HG02840 (cell line): ENCODE measurements around the gene TOE1.
"Not testable (repeated sequence)": the region's sequence is repeated elsewhere in the genome, so short reads cannot be mapped to it uniquely, and the experiment has no call there.

ENCODE experiments used
- ATAC-seq: cut with Tn5 transposase; IDR thresholded peaks from one replicate; pipeline ENCODE4 v1.9.1; 2021; ENCODE audit warnings: mild to moderate bottlenecking, moderate library complexity, moderate number of reproducible peaks; ENCODE audit not compliant: unreplicated experiment, low FRiP score

The TOE1 gene

DNA sequence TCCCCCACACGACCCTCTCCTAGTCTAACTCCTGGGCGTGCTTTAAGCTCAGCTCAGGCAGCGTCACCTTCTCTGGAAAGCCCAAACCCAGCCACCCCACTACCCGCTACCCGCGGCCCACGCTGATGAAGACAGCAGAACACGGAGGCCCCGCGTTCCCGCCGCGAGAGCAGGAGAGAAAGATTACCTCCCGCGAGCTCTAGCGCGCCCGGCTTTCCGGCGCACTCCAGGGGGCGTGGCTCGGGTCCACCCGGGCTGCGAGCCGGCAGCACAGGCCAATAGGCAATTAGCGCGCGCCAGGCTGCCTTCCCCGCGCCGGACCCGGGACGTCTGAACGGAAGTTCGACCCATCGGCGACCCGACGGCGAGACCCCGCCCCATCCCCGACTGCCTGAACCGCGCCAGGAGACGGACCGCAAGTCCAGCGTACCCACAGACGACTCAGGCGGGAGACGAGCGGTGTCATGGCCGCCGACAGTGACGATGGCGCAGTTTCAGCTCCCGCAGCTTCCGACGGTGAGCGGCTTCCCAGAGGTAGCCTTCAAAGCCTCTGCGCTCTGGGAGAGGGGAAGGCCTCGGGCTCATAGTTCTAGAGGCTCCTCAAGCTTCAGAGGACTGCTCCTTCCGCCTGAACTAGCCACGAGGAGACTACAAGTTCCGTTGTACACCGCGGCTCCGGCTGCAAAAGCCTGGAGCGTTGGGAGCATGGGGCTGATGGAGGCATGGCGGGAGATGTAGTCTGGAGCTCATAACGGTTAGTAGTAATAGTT is at the start of gene TOE1, which contains the start of gene MUTYH:
Gene TOE1, plus strand, starts transcription at position 382 of the 770 bp plus-strand sequence. Its CDS starts 83 bp downstream, at position 465.
Gene MUTYH, minus strand, starts transcription at position 652 of the 770 bp plus-strand sequence. CDS start 5,935 bp downstream, outside the sequence.
- peak; percentile 77 for ATAC-seq

DNA sequence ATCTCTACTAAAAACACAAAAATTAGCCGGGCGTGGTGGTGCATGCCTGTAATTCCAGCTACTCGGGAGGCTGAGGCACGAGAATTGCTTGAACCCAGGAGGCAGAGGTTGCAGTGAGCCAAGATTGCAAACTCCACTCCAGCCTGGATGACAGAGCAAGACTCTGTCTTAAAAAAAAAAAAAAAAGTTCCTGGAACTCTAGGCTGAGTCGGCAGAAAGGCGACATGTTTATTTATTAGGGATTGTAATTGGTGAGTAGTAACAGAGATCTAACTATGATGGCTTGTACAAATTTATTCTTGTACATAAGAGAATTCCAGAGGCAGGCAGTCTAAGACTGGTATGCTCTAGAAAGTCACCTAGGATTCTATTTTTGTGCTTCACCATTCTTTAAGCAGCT is 49.0 kb upstream of the TOE1 start:
- not testable (repeated sequence) for ATAC-seq

- ATAC-seq = no peak
Observed at GRCh38 chr1:45291716-45292115, 48.3 kb upstream of the TOE1 start.

- ATAC-seq = no peak
Observed at GRCh38 chr1:45297666-45298356, 42.2 kb upstream of the TOE1 start.

GRCh38 chr1:45299296-45299695 is 40.7 kb upstream of the TOE1 start:
- ATAC-seq = no peak

- no peak for ATAC-seq
Observed at GRCh38 chr1:45299981-45300668, 39.8 kb upstream of the TOE1 start.

GRCh38 chr1:45300669-45300997 is 39.3 kb upstream of the TOE1 start:
- no peak for ATAC-seq

DNA sequence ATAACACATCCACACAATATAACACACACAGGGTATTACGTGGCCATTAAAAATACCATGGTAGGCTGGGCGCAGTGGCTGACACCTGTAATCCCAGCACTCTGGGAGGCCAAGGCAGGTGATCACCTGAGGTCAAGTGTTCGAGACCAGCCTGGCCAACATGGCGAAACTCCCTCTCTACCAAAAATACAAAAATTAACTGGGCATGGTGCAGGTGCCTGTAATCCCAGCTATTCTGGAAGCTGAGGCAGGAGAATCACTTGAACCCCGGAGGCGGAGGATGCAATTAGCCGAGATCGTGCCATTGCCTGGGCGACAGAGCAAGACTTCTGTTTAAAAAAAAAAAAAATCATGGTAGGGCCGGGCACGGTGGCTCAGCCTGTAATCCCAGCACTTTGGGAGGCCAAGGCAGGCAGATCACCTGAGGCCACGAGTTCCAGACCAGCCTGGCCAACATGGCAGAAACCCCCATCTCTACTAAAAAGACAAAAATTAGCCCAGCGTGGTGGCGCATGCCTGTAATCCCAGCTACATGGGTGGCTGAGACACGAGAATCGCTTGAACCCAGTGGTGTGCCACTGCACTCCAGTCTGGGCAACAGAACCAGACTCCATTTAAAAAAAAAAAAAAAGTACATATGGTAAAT is 37.3 kb upstream of the TOE1 start:
- ATAC-seq = no peak

- peak; percentile 68 for ATAC-seq
Observed at GRCh38 chr1:45303520-45304310, 36.3 kb upstream of the TOE1 start.

DNA sequence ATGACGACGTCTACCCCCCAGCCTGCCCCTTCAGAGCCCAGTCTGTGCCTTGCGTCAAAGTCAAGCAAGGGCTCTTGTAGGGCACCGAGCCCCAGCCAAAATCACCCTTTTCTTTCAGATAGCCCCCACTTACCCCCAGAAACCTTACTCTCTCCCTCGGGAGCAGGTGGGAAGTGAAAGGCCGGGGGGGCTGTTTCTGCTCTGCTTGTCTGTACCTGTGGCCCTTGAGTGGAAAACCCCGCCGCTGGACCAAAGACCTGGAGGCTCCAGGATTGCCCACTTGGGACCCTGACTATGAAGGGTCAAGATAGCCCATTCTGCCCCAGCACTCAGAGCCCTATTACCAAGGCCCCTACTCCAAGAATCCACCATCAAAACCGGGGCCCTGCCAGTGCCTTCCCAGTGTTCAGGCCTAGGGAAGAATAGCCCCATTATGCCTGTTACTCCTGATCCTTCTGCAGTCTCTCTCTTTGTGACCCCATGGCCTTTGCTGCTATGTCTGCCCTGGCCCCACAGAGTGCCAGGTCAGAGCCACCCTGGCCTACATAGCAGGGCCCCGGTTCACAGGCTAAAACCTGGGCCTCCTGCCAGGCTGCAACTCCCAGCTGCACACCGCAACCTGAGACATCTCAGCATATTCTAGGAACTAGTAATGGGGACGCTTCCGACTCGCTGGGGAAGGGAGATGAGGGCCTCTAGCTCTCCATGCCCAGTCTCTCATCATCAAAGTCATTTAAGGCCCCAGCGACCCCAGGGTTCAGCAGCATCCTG is 35.5 kb upstream of the TOE1 start:
- ATAC-seq = no peak

GRCh38 chr1:45305231-45305630 is 34.7 kb upstream of the TOE1 start:
- no peak for ATAC-seq

GRCh38 chr1:45306319-45306718 is 33.7 kb upstream of the TOE1 start:
- ATAC-seq = no peak

DNA sequence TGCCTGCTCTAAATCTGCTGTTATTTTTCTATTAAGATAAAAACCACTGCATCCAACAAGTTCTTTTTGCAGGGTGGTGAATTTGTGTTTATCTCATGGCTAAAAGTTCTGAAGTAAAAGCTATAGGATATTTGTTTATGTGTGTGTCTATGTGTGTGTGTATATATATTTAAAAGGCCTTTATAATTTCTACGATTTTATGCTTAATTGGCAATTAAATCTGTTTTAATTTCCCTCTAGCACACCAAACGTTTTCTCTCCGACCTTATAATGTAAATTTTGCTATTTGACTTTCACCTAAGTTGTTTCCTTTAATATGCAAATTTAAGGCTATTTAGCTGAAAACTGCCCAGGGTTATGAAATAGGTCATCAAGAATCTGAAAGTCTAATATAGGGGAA is 33.1 kb upstream of the TOE1 start:
- ATAC-seq = no peak

GRCh38 chr1:45314266-45314665 is 25.7 kb upstream of the TOE1 start:
- ATAC-seq = no peak

- ATAC-seq = no peak
Observed at GRCh38 chr1:45317166-45317565, 22.8 kb upstream of the TOE1 start.

- ATAC-seq = no peak
Observed at GRCh38 chr1:45319761-45320160, 20.2 kb upstream of the TOE1 start.

DNA sequence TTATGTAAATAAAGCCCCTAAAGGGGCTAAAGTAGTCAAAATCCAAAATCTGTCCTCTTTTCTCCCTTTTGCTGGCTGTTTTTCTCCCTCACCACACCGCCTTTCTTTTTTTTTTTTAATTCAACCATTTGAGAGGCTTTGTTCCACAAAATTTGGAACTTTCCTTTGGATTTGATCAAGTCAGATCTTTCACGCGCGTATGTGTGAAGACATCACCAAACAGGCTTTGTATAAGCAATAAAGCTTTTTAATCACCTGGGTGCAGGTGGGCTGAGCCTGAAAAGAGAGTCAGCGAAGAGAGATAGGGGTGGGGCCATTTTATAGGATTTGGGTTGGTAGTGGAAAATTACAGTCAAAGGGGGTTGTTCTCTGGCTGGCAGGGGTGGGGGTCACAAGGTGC is 18.5 kb upstream of the TOE1 start:
- no peak for ATAC-seq

GRCh38 chr1:45322486-45323040 is 17.4 kb upstream of the TOE1 start:
- ATAC-seq = no peak
